Endothelial cell of umbilical vein (primary cell): ENCODE results near the gene BARD1. TPM values are rescaled to one million over a fixed set of nuclear protein-coding genes. Genes with fewer than 3 reads are reported as not detected.

Experiments
- BruUV-seq: library from RNA; stranded (reverse); fragments of 400-500 nt; replicated peaks from 2 replicates; lab custom pipeline; 2021; lab: Mats Ljungman, UMichigan
- CTCF ChIA-PET: fragments of 300-600, 350-600 bp; sonication (Branson Sonifier 250); formaldehyde crosslinking; loops from one replicate; lab custom pipeline; 2021; ENCODE audit warnings: antibody characterized with exemption, inconsistent platforms; lab: Charles Lee
- POLR2A ChIA-PET: fragments of 300-600, 350-600 bp; sonication (Branson Sonifier 250); formaldehyde crosslinking; loops from one replicate; lab custom pipeline; 2021; ENCODE audit warnings: antibody characterized with exemption, inconsistent platforms; lab: Charles Lee
- DNase-seq: peaks from one replicate; pipeline ENCODE4 v3.0.0-alpha.2; 2011; ENCODE audit warnings: low read depth, low spot score
- FAIRE-seq: peaks from 2 replicates; lab custom pipeline; 2011; peaks lifted over from hg19 to GRCh38; lab: Jason Lieb, UNC
- H2AFZ ChIP-seq: 2 replicates; pipeline ENCODE4 v1.6.0; 2012; ENCODE audit warnings: low read depth, low read length, control low read depth, inconsistent platforms
- H3K27ac ChIP-seq: 2 replicates; pipeline ENCODE4 v1.5.1; 2011; ENCODE audit warnings: low read depth, mild to moderate bottlenecking, control low read depth, low read length, moderate library complexity; ENCODE audit not compliant: insufficient read depth
- H3K27me3 ChIP-seq, 2 experiments: 2 replicates each; pipeline versions ENCODE4 v1.6.0 to v1.6.1; 2011; ENCODE audit warnings: low read length in 2 of 2, mixed read lengths in 1 of 2; ENCODE audit not compliant: control insufficient read depth in 2 of 2, insufficient read depth in 2 of 2
- H3K36me3 ChIP-seq, 2 experiments: 2 replicates in 1 of 2; 3 replicates in 1 of 2; pipeline ENCODE4 v1.5.1; 2011; ENCODE audit warnings: low read length in 2 of 2, mild to moderate bottlenecking in 1 of 2, moderate library complexity in 1 of 2; ENCODE audit not compliant: control insufficient read depth in 2 of 2, insufficient read depth in 2 of 2; ENCODE audit errors: extremely low read depth in 1 of 2
- H3K4me1 ChIP-seq: 3 replicates; pipeline ENCODE4 v1.5.1; 2011; ENCODE audit warnings: mild to moderate bottlenecking, low read length; ENCODE audit not compliant: control insufficient read depth, insufficient read depth; ENCODE audit errors: extremely low read depth
- H3K4me2 ChIP-seq: 2 replicates; pipeline ENCODE4 v1.6.1; 2011; ENCODE audit warnings: low read length, control low read depth, mixed read lengths; ENCODE audit not compliant: insufficient read depth
- H3K4me3 ChIP-seq, 3 experiments: fragments of 200-600 bp in 1 of 3; sonication (generic), shearing (Covaris generic) in 1 of 3; replicated peaks in 1 of 3; 2 replicates each; pipeline ENCODE4 v1.5.1; 2011 to 2016; ENCODE audit warnings: control low read depth in 3 of 3, low read length in 3 of 3, mild to moderate bottlenecking in 2 of 3, inconsistent platforms in 1 of 3, low read depth in 1 of 3, moderate library complexity in 1 of 3; ENCODE audit not compliant: insufficient read depth in 1 of 3
- H3K79me2 ChIP-seq: 2 replicates; pipeline ENCODE4 v1.6.0; 2012; ENCODE audit warnings: low read length, inconsistent platforms; ENCODE audit not compliant: control insufficient read depth, insufficient read depth
- H3K9ac ChIP-seq: replicated peaks from 2 replicates; pipeline ENCODE3; 2011; ENCODE audit warnings: low read length, control low read depth; ENCODE audit not compliant: insufficient read depth; ENCODE audit errors: extremely low read depth
- H3K9me1 ChIP-seq: replicated peaks from 3 replicates; pipeline ENCODE4 v1.6.0; 2011; ENCODE audit warnings: mild to moderate bottlenecking, low read length; ENCODE audit not compliant: control insufficient read depth, insufficient read depth; ENCODE audit errors: extremely low read depth
- H3K9me3 ChIP-seq: replicated peaks from 2 replicates; pipeline ENCODE4 v1.5.1; 2012; ENCODE audit warnings: low read length, inconsistent platforms; ENCODE audit not compliant: control insufficient read depth, insufficient read depth
- H4K20me1 ChIP-seq: replicated peaks from 2 replicates; pipeline ENCODE3; 2011; ENCODE audit warnings: mild to moderate bottlenecking, low read length; ENCODE audit not compliant: control insufficient read depth, insufficient read depth; ENCODE audit errors: extremely low read depth
- EZH2 ChIP-seq: IDR thresholded peaks from 2 replicates; pipeline ENCODE4 v1.6.1; 2012; ENCODE audit warnings: borderline replicate concordance, low read depth, mild to moderate bottlenecking, moderate library complexity, low read length, inconsistent platforms; ENCODE audit not compliant: severe bottlenecking
- FOS ChIP-seq: IDR thresholded peaks from 2 replicates; pipeline ENCODE4 v1.6.1; 2011; ENCODE audit warnings: mild to moderate bottlenecking, low read length, moderate library complexity, borderline replicate concordance; ENCODE audit not compliant: insufficient read depth
- GATA2 ChIP-seq: IDR thresholded peaks from 2 replicates; pipeline ENCODE4 v1.7.0; 2011; ENCODE audit warnings: low read depth, mild to moderate bottlenecking, moderate library complexity, mixed read lengths, low read length; ENCODE audit not compliant: insufficient read length, insufficient read depth
- JUN ChIP-seq: IDR thresholded peaks from 2 replicates; pipeline ENCODE4 v1.6.1; 2011; ENCODE audit warnings: borderline replicate concordance, low read depth; ENCODE audit not compliant: insufficient read length, insufficient read depth
- MAX ChIP-seq: IDR thresholded peaks from 2 replicates; pipeline ENCODE4 v1.6.1; 2011; ENCODE audit not compliant: insufficient read depth, insufficient read length
- MYC ChIP-seq: IDR thresholded peaks from one replicate; pipeline ENCODE4 v1.6.1; 2011; ENCODE audit warnings: mild to moderate bottlenecking, low read depth, low read length
- POLR2A ChIP-seq: IDR thresholded peaks from 2 replicates; pipeline ENCODE4 v1.6.1; 2012; ENCODE audit warnings: low read depth, mild to moderate bottlenecking, control low read depth, low read length
- POLR2AphosphoS5 ChIP-seq: IDR thresholded peaks from 2 replicates; pipeline ENCODE4 v1.6.1; 2012; ENCODE audit warnings: low read depth, mild to moderate bottlenecking, control low read depth, low read length, moderate library complexity; ENCODE audit not compliant: insufficient read depth
- dilution Hi-C: fragments of 300-500 bp; cut with MboI; formaldehyde crosslinking; loops from one replicate; pipeline ENCODE4 v1.15.0; 2019; ENCODE audit warnings: low sequenced_read_pairs; ENCODE audit not compliant: extremely low pct_ligation_motif_present
- intact Hi-C: fragments of 100-400 bp; cut with micrococcal nuclease; formaldehyde crosslinking; loops from one replicate; pipeline ENCODE4 v1.10.0; 2022
- polyA plus RNA-seq, 4 experiments: library from polyadenylated mRNA; depleted of rRNA in 3 of 4; stranded (reverse) in 3 of 4; unstranded in 1 of 4; fragments of >200 nt; gene quantifications; 2 replicates each; pipeline versions ENCODE4 v1.2.1 to v1.2.3, GENCODE V29; 2011 to 2012; ENCODE audit warnings: missing spikeins in 1 of 4
- total RNA-seq: library from RNA; stranded (reverse); gene quantifications from 2 replicates; pipeline ENCODE4 v1.2.3, GENCODE V29; 2021
- TF ChIP-seq, protein P1 (sequence below), 2 donors: IDR thresholded peaks; 1 replicate in 1 of 2; 2 replicates in 1 of 2; pipeline ENCODE4 v1.5.1; 2011; ENCODE audit warnings: low read length in 2 of 2, mild to moderate bottlenecking in 2 of 2, moderate library complexity in 2 of 2, control low read depth in 1 of 2, inconsistent platforms in 1 of 2, low read depth in 1 of 2; ENCODE audit not compliant: insufficient read depth in 1 of 2; ENCODE audit errors: extremely low read depth in 1 of 2

The BARD1 gene
- total and polyA plus RNA-seq, 2 donors (not counting 3 experiments of a cell fraction or from before 2014, with no cell fraction given) = 9.1 to 14.7 TPM

- Histone ChIP-seq H3K4me2 (no peak overlapping the region), H3K9me1 (no peaks in the 10 kb centered on the region), H3K9me3 (no peaks in the 10 kb centered on the region), H3K36me3 (no peaks in the 10 kb centered on the region), H3K4me3 (no peak overlapping the region), H3K27ac (no peak overlapping the region), H3K79me2 (no peaks in the 10 kb centered on the region), H3K27me3 (no peaks in the 10 kb centered on the region), H4K20me1 (no peaks in the 10 kb centered on the region), H3K4me1 (no peaks in the 10 kb centered on the region), H3K9ac (no peak overlapping the region), H2AFZ (no peak overlapping the region)
- intact Hi-C loops (no loop called here), dilution Hi-C loops (no loop called here)
- BruUV-seq = no TSS peak
- no peak for FAIRE-seq
- ChIA-PET POLR2A (no interaction called here), CTCF (interaction anchor here (0.7 kb wide), 1 partner anchor 13 kb away, joined by 3 read pairs; no protein-coding TSS in a partner anchor)
- TF ChIP-seq GATA2 (no peak), POLR2A (no peak), MAX (no peak), JUN (no peak), MYC (no peak), EZH2 (no peak), POLR2AphosphoS5 (no peak), FOS (no peak)
- TF ChIP-seq, protein P1, sequence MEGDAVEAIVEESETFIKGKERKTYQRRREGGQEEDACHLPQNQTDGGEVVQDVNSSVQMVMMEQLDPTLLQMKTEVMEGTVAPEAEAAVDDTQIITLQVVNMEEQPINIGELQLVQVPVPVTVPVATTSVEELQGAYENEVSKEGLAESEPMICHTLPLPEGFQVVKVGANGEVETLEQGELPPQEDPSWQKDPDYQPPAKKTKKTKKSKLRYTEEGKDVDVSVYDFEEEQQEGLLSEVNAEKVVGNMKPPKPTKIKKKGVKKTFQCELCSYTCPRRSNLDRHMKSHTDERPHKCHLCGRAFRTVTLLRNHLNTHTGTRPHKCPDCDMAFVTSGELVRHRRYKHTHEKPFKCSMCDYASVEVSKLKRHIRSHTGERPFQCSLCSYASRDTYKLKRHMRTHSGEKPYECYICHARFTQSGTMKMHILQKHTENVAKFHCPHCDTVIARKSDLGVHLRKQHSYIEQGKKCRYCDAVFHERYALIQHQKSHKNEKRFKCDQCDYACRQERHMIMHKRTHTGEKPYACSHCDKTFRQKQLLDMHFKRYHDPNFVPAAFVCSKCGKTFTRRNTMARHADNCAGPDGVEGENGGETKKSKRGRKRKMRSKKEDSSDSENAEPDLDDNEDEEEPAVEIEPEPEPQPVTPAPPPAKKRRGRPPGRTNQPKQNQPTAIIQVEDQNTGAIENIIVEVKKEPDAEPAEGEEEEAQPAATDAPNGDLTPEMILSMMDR (IDR thresholded peaks at IDR 0.05; ENCODE audit: extremely low read depth in 1 of 2, insufficient read depth in 1 of 2, low read depth in 1 of 2, low read length in 2 of 2) = no peak
- DNase-seq = no peak
Observed at GRCh38 chr2:214716811-214717560, 92.5 kb downstream of the BARD1 start.
